Panc1 (cell line): ENCODE results near the gene DARS2. TPM values are rescaled to one million over a fixed set of nuclear protein-coding genes. Genes with fewer than 3 reads are reported as not detected.

ENCODE experiments used
- ATAC-seq: fragments of 200-7000 bp; cut with Tn5 transposase; 2 replicates; pipeline ENCODE4 v1.9.1; 2020; ENCODE audit warnings: mild to moderate bottlenecking, moderate library complexity
- BruUV-seq: library from RNA; stranded (reverse); fragments of 400-500 nt; replicated peaks from 2 replicates; lab custom pipeline; 2021; lab: Mats Ljungman, UMichigan
- CTCF ChIA-PET: fragments of 300-600 bp; sonication (Branson Sonifier 250); formaldehyde crosslinking; loops from one replicate; lab custom pipeline; 2022; ENCODE audit warnings: antibody characterized with exemption; lab: Charles Lee
- POLR2A ChIA-PET: fragments of 300-600 bp; sonication (Branson Sonifier 250); formaldehyde crosslinking; loops from one replicate; lab custom pipeline; 2022; ENCODE audit warnings: antibody characterized with exemption; lab: Charles Lee
- DNase-seq: peaks from one replicate; pipeline ENCODE4 v3.0.0-alpha.2; 2010; ENCODE audit warnings: low read depth, low spot score
- H3K27ac ChIP-seq: 2 replicates; pipeline ENCODE4 v1.5.1; 2011; ENCODE audit warnings: mild to moderate bottlenecking, low read length, inconsistent platforms
- H3K27me3 ChIP-seq: fragments of 200-500 bp; sonication (Bioruptor generic); 2 replicates; pipeline ENCODE4 v1.6.0; 2014; ENCODE audit warnings: low read length, inconsistent platforms; ENCODE audit not compliant: control insufficient read depth, insufficient read depth
- H3K36me3 ChIP-seq: fragments of 200-500 bp; sonication (Bioruptor generic); 2 replicates; pipeline ENCODE4 v1.5.1; 2014; ENCODE audit warnings: inconsistent platforms, mild to moderate bottlenecking, low read length, moderate library complexity; ENCODE audit not compliant: control insufficient read depth, insufficient read depth
- H3K4me1 ChIP-seq: 2 replicates; pipeline ENCODE4 v1.5.1; 2011; ENCODE audit warnings: inconsistent platforms, mild to moderate bottlenecking, low read length, moderate library complexity; ENCODE audit not compliant: control insufficient read depth, insufficient read depth
- H3K4me3 ChIP-seq, 2 experiments: 2 replicates each; pipeline ENCODE4 v1.5.1; 2011 to 2012; ENCODE audit warnings: low read depth in 2 of 2, low read length in 2 of 2, mild to moderate bottlenecking in 2 of 2, inconsistent platforms in 1 of 2, moderate library complexity in 1 of 2
- H3K9me3 ChIP-seq: fragments of 200-500 bp; sonication (Bioruptor generic); 2 replicates; pipeline ENCODE4 v1.5.1; 2014; ENCODE audit warnings: low read depth, mild to moderate bottlenecking, inconsistent platforms, low read length, moderate library complexity; ENCODE audit not compliant: control insufficient read depth, insufficient read depth
- POLR2AphosphoS5 ChIP-seq: IDR thresholded peaks from 2 replicates; pipeline ENCODE4 v1.6.1; 2012; ENCODE audit warnings: mild to moderate bottlenecking, low read depth, low read length, moderate library complexity
- SIN3A ChIP-seq: IDR thresholded peaks from 2 replicates; pipeline ENCODE4 v1.6.1; 2012; ENCODE audit warnings: low read depth, mild to moderate bottlenecking, low read length, moderate library complexity, borderline replicate concordance; ENCODE audit not compliant: insufficient read depth
- TCF7L2 ChIP-seq: IDR thresholded peaks from 2 replicates; pipeline ENCODE4 v1.6.1; 2011; ENCODE audit warnings: mild to moderate bottlenecking, low read depth, low read length, inconsistent platforms
- in situ Hi-C: cut with HindIII; loops from 2 replicates; pipeline ENCODE4 v1.10.0; 2016; ENCODE audit warnings: low sequenced_read_pairs, low pct_unique_long_range_greater_than_20kb
- intact Hi-C: fragments of 100-400 bp; cut with micrococcal nuclease; formaldehyde crosslinking; loops from one replicate; pipeline ENCODE4 v1.10.0; 2022; ENCODE audit not compliant: unreplicated experiment
- total RNA-seq: library from RNA; stranded (reverse); gene quantifications from one replicate; pipeline ENCODE4 v1.2.1, GENCODE V29; 2021; ENCODE audit not compliant: unreplicated experiment
- TF ChIP-seq, protein P1 (sequence below), 2 experiments: IDR thresholded peaks; 2 replicates each; pipeline ENCODE4 v1.6.1; 2011 to 2012; ENCODE audit warnings: low read depth in 2 of 2, control low read depth in 1 of 2, low read length in 1 of 2, mild to moderate bottlenecking in 1 of 2, moderate library complexity in 1 of 2; ENCODE audit not compliant: insufficient read depth in 1 of 2
- TF ChIP-seq, protein P2 (sequence below): fragments of 450-650 bp; IDR thresholded peaks from 2 replicates; pipeline ENCODE4 v1.5.1; 2017; ENCODE audit warnings: mild to moderate bottlenecking

DARS2 gene
- total RNA-seq, 1 experiment from 2014 or later: 28.8 TPM

DNA sequence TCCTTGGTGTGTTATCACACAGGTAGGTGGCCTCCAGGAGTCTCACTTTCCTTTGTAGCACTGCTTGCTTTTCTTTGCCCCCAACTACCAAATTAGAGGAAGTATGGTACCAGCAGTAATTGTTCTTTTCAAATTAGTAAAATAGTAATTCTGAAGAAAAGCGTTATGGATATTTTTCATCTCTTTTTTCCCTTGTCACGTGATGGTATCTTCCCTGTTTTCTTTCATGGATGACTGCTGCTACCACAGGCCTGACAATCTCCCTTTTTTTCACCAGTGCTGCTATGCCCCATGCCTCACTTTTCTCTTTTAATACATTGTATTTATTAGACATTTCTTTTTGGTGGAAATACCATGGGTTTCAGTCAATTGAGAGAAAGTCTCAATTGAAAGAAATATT is 47.0 kb downstream of the DARS2 start:
- CTCF ChIA-PET: no interaction called here
- in situ Hi-C loops: no loop called here
- no TSS peak for BruUV-seq
- POLR2A ChIA-PET: no interaction called here
- Histone ChIP-seq H3K9me3 (no peaks in the 10 kb centered on the region), H3K27ac (no peak overlapping the region), H3K4me3 (no peak overlapping the region), H3K4me1 (peaks cover 7% of the 10 kb centered on the region; the same call in 1 of the 2 replicates), H3K36me3 (peaks cover 12% of the 10 kb centered on the region), H3K27me3 (no peaks in the 10 kb centered on the region)
- TF ChIP-seq TCF7L2: no peak
- TF ChIP-seq SIN3A: no peak
- TF ChIP-seq POLR2AphosphoS5: no peak
- TF ChIP-seq, protein P1, sequence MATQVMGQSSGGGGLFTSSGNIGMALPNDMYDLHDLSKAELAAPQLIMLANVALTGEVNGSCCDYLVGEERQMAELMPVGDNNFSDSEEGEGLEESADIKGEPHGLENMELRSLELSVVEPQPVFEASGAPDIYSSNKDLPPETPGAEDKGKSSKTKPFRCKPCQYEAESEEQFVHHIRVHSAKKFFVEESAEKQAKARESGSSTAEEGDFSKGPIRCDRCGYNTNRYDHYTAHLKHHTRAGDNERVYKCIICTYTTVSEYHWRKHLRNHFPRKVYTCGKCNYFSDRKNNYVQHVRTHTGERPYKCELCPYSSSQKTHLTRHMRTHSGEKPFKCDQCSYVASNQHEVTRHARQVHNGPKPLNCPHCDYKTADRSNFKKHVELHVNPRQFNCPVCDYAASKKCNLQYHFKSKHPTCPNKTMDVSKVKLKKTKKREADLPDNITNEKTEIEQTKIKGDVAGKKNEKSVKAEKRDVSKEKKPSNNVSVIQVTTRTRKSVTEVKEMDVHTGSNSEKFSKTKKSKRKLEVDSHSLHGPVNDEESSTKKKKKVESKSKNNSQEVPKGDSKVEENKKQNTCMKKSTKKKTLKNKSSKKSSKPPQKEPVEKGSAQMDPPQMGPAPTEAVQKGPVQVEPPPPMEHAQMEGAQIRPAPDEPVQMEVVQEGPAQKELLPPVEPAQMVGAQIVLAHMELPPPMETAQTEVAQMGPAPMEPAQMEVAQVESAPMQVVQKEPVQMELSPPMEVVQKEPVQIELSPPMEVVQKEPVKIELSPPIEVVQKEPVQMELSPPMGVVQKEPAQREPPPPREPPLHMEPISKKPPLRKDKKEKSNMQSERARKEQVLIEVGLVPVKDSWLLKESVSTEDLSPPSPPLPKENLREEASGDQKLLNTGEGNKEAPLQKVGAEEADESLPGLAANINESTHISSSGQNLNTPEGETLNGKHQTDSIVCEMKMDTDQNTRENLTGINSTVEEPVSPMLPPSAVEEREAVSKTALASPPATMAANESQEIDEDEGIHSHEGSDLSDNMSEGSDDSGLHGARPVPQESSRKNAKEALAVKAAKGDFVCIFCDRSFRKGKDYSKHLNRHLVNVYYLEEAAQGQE (IDR thresholded peaks at IDR 0.05; ENCODE audit: insufficient read depth in 1 of 2, low read depth in 2 of 2, low read length in 1 of 2): no peak
- TF ChIP-seq, protein P2, sequence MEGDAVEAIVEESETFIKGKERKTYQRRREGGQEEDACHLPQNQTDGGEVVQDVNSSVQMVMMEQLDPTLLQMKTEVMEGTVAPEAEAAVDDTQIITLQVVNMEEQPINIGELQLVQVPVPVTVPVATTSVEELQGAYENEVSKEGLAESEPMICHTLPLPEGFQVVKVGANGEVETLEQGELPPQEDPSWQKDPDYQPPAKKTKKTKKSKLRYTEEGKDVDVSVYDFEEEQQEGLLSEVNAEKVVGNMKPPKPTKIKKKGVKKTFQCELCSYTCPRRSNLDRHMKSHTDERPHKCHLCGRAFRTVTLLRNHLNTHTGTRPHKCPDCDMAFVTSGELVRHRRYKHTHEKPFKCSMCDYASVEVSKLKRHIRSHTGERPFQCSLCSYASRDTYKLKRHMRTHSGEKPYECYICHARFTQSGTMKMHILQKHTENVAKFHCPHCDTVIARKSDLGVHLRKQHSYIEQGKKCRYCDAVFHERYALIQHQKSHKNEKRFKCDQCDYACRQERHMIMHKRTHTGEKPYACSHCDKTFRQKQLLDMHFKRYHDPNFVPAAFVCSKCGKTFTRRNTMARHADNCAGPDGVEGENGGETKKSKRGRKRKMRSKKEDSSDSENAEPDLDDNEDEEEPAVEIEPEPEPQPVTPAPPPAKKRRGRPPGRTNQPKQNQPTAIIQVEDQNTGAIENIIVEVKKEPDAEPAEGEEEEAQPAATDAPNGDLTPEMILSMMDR: no peak
- DNase-seq: no peak
- no peak for ATAC-seq
- intact Hi-C loops: no loop called here

DNA sequence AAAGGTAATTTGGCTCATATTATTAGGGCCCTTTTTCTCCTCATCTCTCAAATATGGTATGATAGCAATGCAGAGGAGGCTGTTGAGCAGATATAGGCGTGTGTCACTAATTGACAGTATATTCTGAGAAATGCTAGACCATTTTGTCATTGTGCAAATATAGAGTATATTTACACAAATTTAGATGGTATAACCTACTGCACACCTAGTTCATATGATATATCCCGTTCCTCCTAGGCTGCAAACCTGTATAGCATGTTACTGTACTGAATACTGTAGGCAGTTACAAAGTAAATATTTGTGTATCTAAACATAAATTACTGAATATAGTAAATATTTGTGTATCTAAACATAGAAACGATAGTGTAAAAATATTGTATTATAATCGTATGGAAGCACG is 52.3 kb downstream of the DARS2 start:
- Histone ChIP-seq H3K27me3 (no peaks in the 10 kb centered on the region), H3K4me1 (no peaks in the 10 kb centered on the region), H3K4me3 (no peak overlapping the region), H3K27ac (no peak overlapping the region), H3K9me3 (no peaks in the 10 kb centered on the region), H3K36me3 (0 out of 2 replicates have a peak, but pooled peaks cover 2% of the 10 kb centered on the region)
- no TSS peak for BruUV-seq
- in situ Hi-C loops (no loop called here), intact Hi-C loops (no loop called here)
- TF ChIP-seq, protein P1 (IDR thresholded peaks at IDR 0.05; ENCODE audit: insufficient read depth in 1 of 2, low read depth in 2 of 2, low read length in 1 of 2): no peak
- TF ChIP-seq, protein P2: no peak
- TF ChIP-seq SIN3A: no peak
- TF ChIP-seq TCF7L2: no peak
- no peak for TF ChIP-seq POLR2AphosphoS5
- no peak for DNase-seq
- no peak for ATAC-seq
- POLR2A ChIA-PET: no interaction called here
- CTCF ChIA-PET: no interaction called here
